Left lung (tissue), 10 donors: ENCODE data around the gene ETV5. TPM values are rescaled to one million over a fixed set of nuclear protein-coding genes. Genes with fewer than 3 reads are reported as not detected.

Source experiments
- ATAC-seq: fragments of 200-7000 bp; cut with Tn5 transposase; one replicate; pipeline ENCODE4 v1.9.1; 2020; ENCODE audit warnings: moderate library complexity
- DNase-seq, 4 donors: peaks; one replicate each; pipeline ENCODE4 v3.0.0-alpha.2; 2013 to 2020
- H3K27ac ChIP-seq, 2 donors: fragments of 200-600 bp; sonication (generic) in 1 of 2; one replicate each; pipeline versions ENCODE4 v1.5.0 to v1.8.0; 2020 to 2021
- H3K27me3 ChIP-seq, 2 donors: fragments of 200-600 bp; sonication (generic) in 1 of 2; one replicate each; pipeline versions ENCODE4 v1.5.0 to v1.8.0; 2020 to 2021
- H3K36me3 ChIP-seq, 2 donors: fragments of 200-600 bp; sonication (generic) in 1 of 2; one replicate each; pipeline versions ENCODE4 v1.5.0 to v1.8.0; 2020 to 2021
- H3K4me1 ChIP-seq, 2 donors: fragments of 200-600 bp; one replicate each; pipeline ENCODE4 v1.8.0; 2021
- H3K4me3 ChIP-seq, 2 donors: fragments of 200-600 bp; sonication (generic) in 1 of 2; one replicate each; pipeline versions ENCODE4 v1.5.0 to v1.8.0; 2020 to 2021; ENCODE audit warnings: mild to moderate bottlenecking in 1 of 2
- H3K9me3 ChIP-seq, 2 donors: fragments of 200-600 bp; sonication (generic) in 1 of 2; one replicate each; pipeline versions ENCODE4 v1.5.0 to v1.8.0; 2020 to 2021
- CTCF ChIP-seq, 2 donors: fragments of 200-600 bp; sonication (generic) in 1 of 2; IDR thresholded peaks; one replicate each; pipeline versions ENCODE4 v1.5.0 to v1.8.0; 2021; ENCODE audit warnings: antibody characterized with exemption in 2 of 2
- intact Hi-C, 2 donors: fragments of 100-400 bp; cut with DNase I; formaldehyde crosslinking; loops; one replicate each; pipeline versions ENCODE4 v1.11.2 to v1.14.2; 2022
- polyA plus RNA-seq, 6 donors: library from polyadenylated mRNA; unstranded; fragments of 120-200 nt; gene quantifications; one replicate each; pipeline ENCODE4 v1.2.1, GENCODE V29; 2013; ENCODE audit not compliant: insufficient read length in 6 of 6
- total RNA-seq, 2 donors: library from RNA; stranded (reverse); fragmentation: NEBNext Ultra II Directional; extraction: Animal tissue kit (Norgen Biotek cat#: 25700); gene quantifications; one replicate each; pipeline ENCODE4 v1.2.1, GENCODE V29; 2021
- donor health status: DM: no; HTN: yes; CAD: no.
- donor health status: DM: no; HTN: no; CAD: no.

ETV5 gene
- total and polyA plus RNA-seq, 8 donors, result 40.7 to 332 (median 266) TPM

- TF ChIP-seq CTCF (IDR thresholded peaks at IDR 0.05), result no peak
- no peaks in the 10 kb centered on the region for H3K4me1 ChIP-seq
- DNase-seq (no peak), ATAC-seq (no peak)
- no peak overlapping the region for H3K27ac ChIP-seq
- peaks cover 0 to 27% of the 10 kb centered on the region in 2 donors for H3K36me3 ChIP-seq
- intact Hi-C loops, result no loop called here
- H3K4me3 ChIP-seq, result no peak overlapping the region
- H3K27me3 ChIP-seq, result no peaks in the 10 kb centered on the region
- H3K9me3 ChIP-seq, result no peaks in the 10 kb centered on the region
These were observed 54.0 kb downstream of the ETV5 start for GRCh38 chr3:186054792-186055352.

GRCh38 chr3:186053954-186054791 is 54.7 kb downstream of the ETV5 start:
- H3K4me3 ChIP-seq, result no peak overlapping the region
- DNase-seq (no peak), ATAC-seq (no peak)
- H3K4me1 ChIP-seq, result no peaks in the 10 kb centered on the region
- no peaks in the 10 kb centered on the region for H3K27me3 ChIP-seq
- no peak overlapping the region for H3K27ac ChIP-seq
- intact Hi-C loops, result no loop called here
- no peaks in the 10 kb centered on the region for H3K9me3 ChIP-seq
- peaks cover 0 to 28% of the 10 kb centered on the region in 2 donors for H3K36me3 ChIP-seq
- TF ChIP-seq CTCF (IDR thresholded peaks at IDR 0.05), result no peak

GRCh38 chr3:186052096-186052840 is 56.6 kb downstream of the ETV5 start:
- intact Hi-C loops, result no loop called here
- TF ChIP-seq CTCF (IDR thresholded peaks at IDR 0.05), result no peak
- Histone ChIP-seq H3K36me3 (peaks cover 0 to 47% of the 10 kb centered on the region in 2 donors), H3K27ac (no peak overlapping the region), H3K4me1 (no peaks in the 10 kb centered on the region), H3K9me3 (no peaks in the 10 kb centered on the region), H3K4me3 (no peak overlapping the region), H3K27me3 (no peaks in the 10 kb centered on the region)
- no peak for DNase-seq
- no peak for ATAC-seq

- Histone ChIP-seq H3K27ac (no peak overlapping the region), H3K4me3 (no peak overlapping the region), H3K36me3 (peaks cover 0 to 33% of the 10 kb centered on the region in 2 donors), H3K4me1 (no peaks in the 10 kb centered on the region), H3K27me3 (no peaks in the 10 kb centered on the region), H3K9me3 (no peaks in the 10 kb centered on the region)
- DNase-seq (no peak), ATAC-seq (no peak)
- TF ChIP-seq CTCF (IDR thresholded peaks at IDR 0.05), result no peak
- intact Hi-C loops, result no loop called here
These were observed 59.9 kb downstream of the ETV5 start for GRCh38 chr3:186049001-186049400.

GRCh38 chr3:186048119-186048518 is 60.8 kb downstream of the ETV5 start:
- ATAC-seq (no peak), DNase-seq (no peak)
- intact Hi-C loops, result no loop called here
- no peak for TF ChIP-seq CTCF (IDR thresholded peaks at IDR 0.05)
- Histone ChIP-seq H3K27me3 (no peaks in the 10 kb centered on the region), H3K27ac (no peak overlapping the region), H3K4me3 (no peak overlapping the region), H3K9me3 (no peaks in the 10 kb centered on the region), H3K36me3 (peaks cover 0 to 33% of the 10 kb centered on the region in 2 donors), H3K4me1 (no peaks in the 10 kb centered on the region)
